Measurements from ENCODE around the gene LRRC53. TPM values are rescaled to one million over a fixed set of nuclear protein-coding genes. Genes with fewer than 3 reads are reported as not detected.

LRRC53 gene, protein sequence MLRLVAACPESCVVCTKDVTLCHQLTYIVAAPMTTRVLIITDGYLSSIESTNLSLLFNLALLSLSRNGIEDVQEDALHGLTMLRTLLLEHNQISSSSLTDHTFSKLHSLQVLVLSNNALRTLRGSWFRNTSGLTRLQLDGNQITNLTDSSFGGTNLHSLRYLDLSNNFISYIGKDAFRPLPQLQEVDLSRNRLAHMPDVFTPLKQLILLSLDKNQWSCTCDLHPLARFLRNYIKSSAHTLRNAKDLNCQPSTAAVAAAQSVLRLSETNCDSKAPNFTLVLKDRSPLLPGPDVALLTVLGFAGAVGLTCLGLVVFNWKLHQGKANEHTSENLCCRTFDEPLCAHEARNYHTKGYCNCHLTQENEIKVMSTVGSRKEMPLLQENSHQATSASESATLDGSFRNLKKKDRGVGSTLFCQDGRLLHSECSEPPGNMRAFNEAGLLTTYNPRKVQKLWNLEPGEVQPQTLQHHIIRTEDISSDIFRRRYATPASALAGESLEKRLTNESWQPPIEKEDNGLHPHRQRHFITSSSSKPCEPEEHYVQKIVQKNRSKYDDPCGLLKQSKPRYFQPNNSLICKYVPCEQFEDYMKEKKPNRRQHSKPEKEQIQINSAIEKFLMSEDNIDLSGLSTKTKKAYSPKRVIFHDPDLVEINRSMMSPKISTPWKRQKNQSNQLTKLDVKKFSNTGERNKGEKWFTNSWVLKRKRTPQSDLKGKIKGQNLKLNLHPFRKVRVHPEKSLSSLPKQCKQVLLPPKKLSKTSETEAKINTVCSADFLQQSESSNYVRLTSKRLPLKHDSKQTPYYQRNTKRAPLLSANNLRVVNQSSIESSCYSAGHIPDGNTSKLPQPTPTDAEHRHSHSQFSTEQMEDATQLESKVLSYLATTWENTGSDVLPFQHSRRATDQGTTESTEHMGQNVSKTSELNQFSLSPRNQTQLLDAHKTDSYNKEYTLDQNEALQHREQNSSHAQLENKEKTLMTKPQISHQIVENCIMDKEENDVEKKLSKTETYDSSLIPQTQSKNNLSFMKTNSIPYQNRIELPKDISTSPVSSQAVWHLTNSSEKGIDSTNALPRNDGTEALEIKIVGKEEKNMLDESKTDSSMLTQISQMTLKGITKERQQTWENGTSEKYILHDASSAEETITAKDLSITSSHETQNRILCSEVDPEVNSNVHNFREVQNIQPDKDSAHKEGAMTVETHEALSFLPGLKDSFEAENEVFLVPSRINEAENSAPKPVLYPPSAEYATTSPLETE
- not detected in 2 replicates for total RNA-seq

DNA sequence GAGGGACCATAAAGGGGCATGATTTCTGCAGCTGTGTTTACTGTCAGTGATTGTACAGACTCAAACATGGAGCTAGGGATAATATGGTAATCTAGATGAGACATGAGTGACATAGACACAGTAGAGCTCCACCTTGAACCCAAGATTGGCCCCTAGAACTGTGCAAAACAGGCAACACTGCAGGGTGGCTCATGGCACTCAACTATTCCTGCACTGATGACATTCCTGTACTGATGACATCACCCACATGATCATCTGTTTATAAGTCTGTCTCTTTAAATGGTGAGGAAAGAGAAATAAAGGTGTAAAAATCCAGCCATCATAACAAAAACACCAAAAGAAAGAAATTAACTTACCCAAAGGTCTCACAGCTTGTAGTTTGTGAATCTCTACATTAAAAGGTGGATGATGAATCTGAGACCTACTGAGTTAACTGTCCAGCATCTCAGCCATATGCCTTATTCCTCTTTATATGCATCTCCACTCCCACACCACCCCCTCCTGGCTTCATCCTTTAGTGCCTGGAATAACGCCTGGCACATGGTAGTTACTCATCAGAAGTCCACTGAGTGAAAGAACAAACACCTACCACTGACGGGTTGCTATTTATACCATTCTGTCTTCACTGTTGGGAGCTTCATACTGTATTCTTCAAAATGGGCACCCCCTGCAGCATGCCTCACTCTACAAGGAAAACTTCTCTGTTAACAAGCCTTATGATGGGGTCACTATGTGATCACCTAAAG is at the start of gene LRRC53:
Gene LRRC53 (minus strand): TSS at position 442 of the 746 bp plus-strand sequence. CDS start 29,262 bp downstream, outside the sequence.

Other genes starting within 250 kb of the LRRC53 start
- not detected in 2 replicates for gene ERICH3, start 161.2 kb upstream of the LRRC53 start, total RNA-seq
- 15.8 and 20.7 TPM in 2 replicates for gene CRYZ, start 220.4 kb upstream of the LRRC53 start, total RNA-seq
- 6.5 and 9.2 TPM in 2 replicates for gene TYW3, start 220.5 kb upstream of the LRRC53 start, total RNA-seq